ENCODE measurements around the gene KLHDC2. TPM values are rescaled to one million over a fixed set of nuclear protein-coding genes. Genes with fewer than 3 reads are reported as not detected.
A peak's percentile ranks its signal among the peaks of the same experiment; 100 is the strongest.

KLHDC2 gene
- total RNA-seq, 1 experiment from 2014 or later = 26.4 TPM

- TF ChIP-seq ZBTB33 (IDR thresholded peaks at IDR 0.05; ENCODE audit: extremely low read depth, insufficient replicate concordance, low read length) (no peak), SRF (IDR thresholded peaks at IDR 0.05; ENCODE audit: low read depth) (no peak)
Measured at GRCh38 chr14:49761839-49762551, 6.0 kb upstream of the KLHDC2 start (continued).

DNA sequence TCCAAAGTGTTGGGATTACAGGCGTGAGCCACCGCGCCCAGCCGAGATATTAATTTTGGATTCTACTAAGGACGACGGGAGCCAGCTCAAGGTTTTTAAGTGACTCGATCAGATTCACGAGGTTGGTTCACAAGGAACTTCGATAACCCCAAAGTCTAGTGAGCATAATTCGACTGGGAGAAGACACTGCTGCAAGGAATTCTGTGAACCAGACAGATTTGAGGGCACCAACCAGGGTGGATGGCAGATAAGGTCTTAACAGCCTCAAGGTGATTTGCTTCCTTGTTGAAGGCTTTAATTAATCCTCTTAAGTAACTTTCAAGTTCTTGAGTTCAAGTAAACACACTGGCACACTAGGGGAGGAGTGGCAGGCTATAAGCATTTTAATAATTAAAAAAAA is 1.1 kb upstream of the KLHDC2 start:
- Histone ChIP-seq H3K4me3 (replicated peaks in 1 of 2; ENCODE audit: low read depth in 1 of 2, low read length in 2 of 2) (peak overlapping the region; percentile 74 to 99), H3K4me1 (ENCODE audit: control insufficient read depth in 1 of 2, insufficient read depth in 2 of 2, low read length in 2 of 2) (peaks cover 13 to 32% of the 10 kb centered on the region in 2 experiments), H3K9ac (ENCODE audit: low read length) (peak overlapping the region; percentile 96), H3K79me2 (ENCODE audit: insufficient read depth, low read length) (peaks cover 17% of the 10 kb centered on the region; the same call in 1 of the 2 replicates), H2AFZ (ENCODE audit: low read depth, low read length, poor library complexity, severe bottlenecking) (peak overlapping the region; percentile 95), H3K9me2 (ENCODE audit: insufficient read depth) (no peaks in the 10 kb centered on the region), H3K27me3 (ENCODE audit: insufficient read depth, low read length) (no peaks in the 10 kb centered on the region), H3K9me3 (ENCODE audit: control insufficient read depth in 1 of 2, insufficient read depth in 1 of 2, low read depth in 1 of 2, low read length in 2 of 2) (no peaks in the 10 kb centered on the region), H3K36me3 (ENCODE audit: control insufficient read depth in 1 of 2, insufficient read depth in 2 of 2, low read length in 2 of 2) (no peaks in the 10 kb centered on the region), H4K20me1 (ENCODE audit: insufficient read depth) (no peaks in the 10 kb centered on the region), H3K27ac (ENCODE audit: low read depth, low read length) (peak overlapping the region; percentile 95), H3K4me2 (ENCODE audit: low read length) (peak overlapping the region; percentile 97)
- intact Hi-C loops (cut with micrococcal nuclease) = loop anchor here (5.0 kb wide), 1 partner anchor 80 kb away; the partner anchor contains the start of gene POLE2
- TF ChIP-seq CEBPB (IDR thresholded peaks at IDR 0.05; ENCODE audit: low read depth) (no peak), TCF7L2 (IDR thresholded peaks at IDR 0.05; ENCODE audit: borderline replicate concordance, extremely low read depth, insufficient read depth, insufficient read length) (no peak), SIN3A (IDR thresholded peaks at IDR 0.05; ENCODE audit: low read depth) (no peak), ELF1 (IDR thresholded peaks at IDR 0.05; ENCODE audit: borderline replicate concordance, low read depth) (no peak), POLR2AphosphoS5 (IDR thresholded peaks at IDR 0.05; ENCODE audit: low read depth, low read length) (no peak), MAX (IDR thresholded peaks at IDR 0.05) (no peak), ZNF274 (IDR thresholded peaks at IDR 0.05; ENCODE audit: low read depth, low read length) (no peak), SRF (IDR thresholded peaks at IDR 0.05; ENCODE audit: low read depth) (no peak)
- no peak for DNase-seq (ENCODE audit: low read depth, low spot score)
- BruUV-seq (replicated peaks) = no TSS peak
- ChIA-PET POLR2A (interaction anchor here (0.7 to 1.4 kb wide), 3 partner anchors 75 to 1158 kb away, joined by 3 to 4 read pairs (median 3); no protein-coding TSS in a partner anchor), CTCF (interaction anchor here (1.4 kb wide), 2 partner anchors 9 to 133 kb away, joined by 3 to 9 read pairs; no protein-coding TSS in a partner anchor), RAD21 (ENCODE audit: low non-redundant PET in 1 of 2, low total read pairs in 2 of 2, uncharacterized antibody in 2 of 2, unreplicated experiment in 2 of 2) (interaction anchor here (0.6 to 0.8 kb wide), 4 partner anchors 62 to 179 kb away, joined by 3 to 5 read pairs (median 4); no protein-coding TSS in a partner anchor)
- ATAC-seq = no peak

Measured in HCT116 (cell line).